HG03064 (cell line): Measurements from ENCODE around the gene ZNF609.

ENCODE experiments used
- ATAC-seq: cut with Tn5 transposase; IDR thresholded peaks from one replicate; pipeline ENCODE4 v1.9.1; 2021; ENCODE audit warnings: low read depth; ENCODE audit not compliant: unreplicated experiment

The ZNF609 gene

GRCh38 chr15:64460206-64460723 lies at the start of gene ZNF609:
Gene ZNF609 (plus strand): TSS chr15:64460578. CDS start chr15:64499420, 38,842 bp downstream.
- ATAC-seq, result no peak

DNA sequence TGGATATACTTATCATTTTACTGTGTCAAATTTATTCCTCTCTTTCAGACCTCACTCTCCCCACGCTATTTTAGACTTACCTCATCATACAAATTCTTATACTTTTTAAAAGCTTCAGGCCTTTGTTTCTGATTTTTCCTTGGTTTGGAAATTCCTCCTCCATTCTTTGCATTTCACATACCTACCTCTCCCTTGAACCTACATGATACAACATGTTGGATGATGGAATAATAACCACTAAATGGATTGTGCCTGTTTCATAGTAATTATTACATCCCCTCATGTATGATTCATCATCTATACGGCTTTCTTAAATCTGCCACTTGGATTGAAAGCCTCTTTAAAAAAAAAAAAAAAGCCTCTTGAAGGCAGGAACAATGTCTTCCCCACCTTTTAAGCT lies 48.2 kb upstream of the ZNF609 start:
- ATAC-seq, result no peak

DNA sequence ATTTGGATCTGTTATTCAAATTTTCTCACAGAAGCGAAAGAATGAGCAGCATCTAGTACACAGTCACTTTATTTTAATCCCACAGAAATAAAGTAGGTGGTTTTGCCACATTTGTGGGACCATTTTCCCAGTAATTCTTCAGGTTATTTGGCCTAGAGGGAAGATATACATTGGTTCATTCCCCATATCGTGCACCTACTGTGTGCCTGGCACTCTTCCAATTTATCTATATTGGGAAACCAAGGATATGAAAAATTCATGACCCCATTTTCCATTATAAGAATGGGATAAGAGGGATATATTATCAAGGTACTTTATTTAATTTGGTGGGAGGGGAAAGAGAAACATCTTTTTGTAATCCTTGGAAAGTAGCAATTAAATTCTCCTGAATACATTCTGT lies 37.7 kb upstream of the ZNF609 start:
- no peak for ATAC-seq

- no peak for ATAC-seq
Measured at GRCh38 chr15:64423970-64424369, 36.4 kb upstream of the ZNF609 start.

GRCh38 chr15:64425221-64425620 lies 35.2 kb upstream of the ZNF609 start:
- no peak for ATAC-seq

- ATAC-seq, result no peak
Measured at GRCh38 chr15:64426845-64427465, 33.4 kb upstream of the ZNF609 start.

DNA sequence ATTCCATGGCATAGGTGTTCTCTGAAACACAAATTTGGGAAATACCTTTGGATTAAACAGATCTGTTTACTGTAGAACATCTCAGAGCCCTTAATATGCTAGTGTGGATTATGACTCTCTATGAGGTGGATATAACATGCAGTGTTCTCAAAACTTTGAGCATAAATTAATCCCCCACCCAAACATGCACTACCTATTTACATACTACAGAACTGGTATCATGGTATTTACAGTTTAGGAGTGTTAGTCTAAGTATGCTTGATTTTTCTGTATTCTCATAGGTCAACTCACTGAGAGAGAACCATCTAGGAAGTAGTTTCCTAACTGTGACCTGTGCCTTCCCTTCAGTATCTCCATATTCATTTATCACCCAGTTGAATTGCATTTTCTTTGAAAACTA lies 30.9 kb upstream of the ZNF609 start:
- no peak for ATAC-seq

- no peak for ATAC-seq
Measured at GRCh38 chr15:64430000-64430735, 30.2 kb upstream of the ZNF609 start.

DNA sequence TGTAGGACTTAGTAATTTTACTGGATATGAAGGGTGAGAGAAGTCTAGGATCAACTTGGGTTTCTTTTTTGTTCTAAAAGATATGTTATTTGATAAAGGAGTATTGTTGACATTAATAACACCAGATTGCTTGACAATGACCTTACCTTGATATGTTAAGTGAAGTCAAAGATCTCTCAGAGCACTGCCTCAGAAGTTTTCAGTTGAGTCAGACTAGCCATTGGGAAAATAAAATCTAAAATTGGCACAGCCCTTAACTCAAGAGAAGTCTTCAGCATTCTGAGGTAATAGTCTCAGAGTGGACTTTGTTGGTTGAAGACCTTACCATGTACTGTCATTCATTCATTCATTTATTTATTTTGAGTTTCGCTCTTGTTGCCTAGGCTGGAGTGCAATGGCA lies 22.4 kb upstream of the ZNF609 start:
- ATAC-seq, result no peak

- no peak for ATAC-seq
Measured at GRCh38 chr15:64438653-64439447, 21.5 kb upstream of the ZNF609 start.

DNA sequence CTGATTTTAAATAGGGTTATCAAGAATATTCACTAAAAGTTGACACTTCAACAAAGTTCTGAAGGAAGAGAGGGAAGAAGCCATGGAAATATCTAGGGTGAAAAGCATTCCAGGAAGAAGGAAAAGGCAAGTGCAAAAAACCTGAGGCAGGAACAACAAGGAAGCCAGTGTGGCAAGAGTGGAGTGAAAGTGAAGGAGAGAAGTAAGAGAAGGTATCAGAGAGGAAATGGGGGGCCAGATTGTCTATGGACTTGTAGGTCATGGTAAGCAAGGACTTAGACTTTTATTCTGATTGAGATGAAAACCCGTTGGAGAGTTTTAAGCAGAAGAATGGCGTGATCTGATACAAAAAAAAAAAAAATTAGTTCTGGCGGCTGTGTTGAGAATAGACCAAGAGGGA lies 18.5 kb upstream of the ZNF609 start:
- ATAC-seq, result no peak

- ATAC-seq, result no peak
Measured at GRCh38 chr15:64443016-64443415, 17.4 kb upstream of the ZNF609 start.

GRCh38 chr15:64443747-64444621 lies 16.4 kb upstream of the ZNF609 start:
- peak; percentile 51 for ATAC-seq

GRCh38 chr15:64444836-64445235 lies 15.5 kb upstream of the ZNF609 start:
- ATAC-seq, result no peak

DNA sequence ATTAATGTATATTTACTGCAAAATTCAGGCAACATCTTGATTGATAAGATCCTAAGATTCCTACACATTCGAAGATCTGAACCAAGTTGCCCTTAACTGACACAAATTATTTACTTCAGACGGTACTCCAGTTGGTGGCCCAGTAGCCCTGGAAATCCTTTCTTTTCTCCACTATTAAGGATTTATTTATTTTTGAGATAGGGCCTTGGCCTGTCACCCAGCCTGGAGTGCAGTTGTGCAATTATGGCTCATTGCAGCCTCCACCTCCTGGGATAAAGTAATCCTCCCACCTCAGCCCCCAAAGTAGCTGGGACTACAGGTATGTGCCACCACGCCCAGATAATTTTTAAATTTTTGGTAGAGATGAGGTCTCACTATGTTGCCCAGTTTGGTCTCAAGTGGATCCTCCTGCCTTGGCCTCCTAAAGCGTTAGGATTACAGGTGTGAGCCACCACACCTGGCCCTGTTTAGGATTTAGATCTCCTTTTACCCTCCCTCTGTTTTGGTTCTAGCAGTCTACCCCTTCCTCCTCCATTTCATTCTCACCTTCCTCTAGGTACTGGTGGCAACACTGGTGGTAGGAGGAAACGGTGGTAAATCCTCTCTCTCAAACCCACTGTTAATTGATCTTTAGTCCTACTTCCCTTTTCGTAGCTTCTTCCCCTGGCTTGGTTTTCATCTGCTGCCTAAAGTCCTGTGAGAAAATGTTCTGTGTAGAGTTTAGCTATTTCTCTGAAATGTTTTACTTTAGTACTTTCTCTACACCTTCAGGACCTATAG lies 12.7 kb upstream of the ZNF609 start:
- ATAC-seq, result no peak

- no peak for ATAC-seq
Measured at GRCh38 chr15:64452988-64453688, 7.2 kb upstream of the ZNF609 start.

- no peak for ATAC-seq
Measured at GRCh38 chr15:64453689-64454037, 6.7 kb upstream of the ZNF609 start.

- no peak for ATAC-seq
Measured at GRCh38 chr15:64454282-64454681, 6.1 kb upstream of the ZNF609 start.

DNA sequence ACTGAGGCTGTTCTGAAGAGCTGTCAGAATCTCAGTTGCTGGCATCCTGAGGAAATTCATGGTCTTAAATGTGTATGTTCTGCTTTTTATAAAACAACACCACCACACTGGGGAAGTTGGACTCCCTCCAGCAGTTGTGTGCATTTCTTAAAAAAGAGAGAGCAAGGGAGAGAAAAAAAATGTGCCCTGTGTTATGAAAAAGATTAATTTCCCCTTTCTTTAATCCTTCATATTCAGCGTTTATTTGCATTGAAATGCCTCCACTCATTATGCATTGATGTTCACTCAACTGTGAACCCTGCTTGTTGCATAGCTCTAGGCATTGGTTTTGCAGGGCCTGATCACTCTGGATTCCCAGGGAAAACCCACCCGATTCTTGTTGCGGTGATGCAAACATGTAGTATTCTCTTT lies 4.4 kb upstream of the ZNF609 start:
- no peak for ATAC-seq
